AG08395 (cell line): ENCODE measurements around the gene OR4A16.

Experiments used
- DNase-seq: peaks from one replicate; pipeline ENCODE4 v3.0.0; 2012; ENCODE audit warnings: mixed read lengths, low spot score

The OR4A16 gene, protein sequence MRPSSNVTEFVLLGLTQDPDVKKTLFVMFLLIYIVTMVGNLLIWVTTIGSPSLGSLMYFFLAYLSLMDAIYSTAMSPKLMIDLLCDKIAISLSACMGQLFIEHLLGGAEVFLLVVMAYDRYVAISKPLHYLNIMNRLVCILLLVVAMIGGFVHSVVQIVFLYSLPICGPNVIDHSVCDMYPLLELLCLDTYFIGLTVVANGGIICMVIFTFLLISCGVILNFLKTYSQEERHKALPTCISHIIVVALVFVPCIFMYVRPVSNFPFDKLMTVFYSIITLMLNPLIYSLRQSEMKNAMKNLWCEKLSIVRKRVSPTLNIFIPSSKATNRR

DNA sequence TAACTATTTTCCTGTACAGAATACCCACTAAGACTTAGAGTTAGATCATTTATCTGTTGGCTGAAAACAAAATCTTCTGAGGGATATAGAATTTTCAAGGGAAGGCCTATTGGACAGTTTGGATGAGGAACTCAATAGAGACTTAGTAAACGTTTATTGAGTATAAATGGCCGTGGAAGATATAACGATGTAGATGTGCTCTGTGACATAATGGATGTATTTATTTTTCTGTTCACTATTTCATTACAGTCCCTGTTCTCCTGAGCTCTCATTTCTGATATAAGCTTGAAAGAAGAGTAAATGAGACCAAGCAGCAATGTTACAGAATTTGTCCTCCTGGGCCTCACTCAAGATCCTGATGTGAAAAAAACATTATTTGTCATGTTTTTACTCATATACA lies at the start of gene OR4A16:
TSS of gene OR4A16 (plus strand) at position 301 of the 400 bp plus-strand sequence. CDS start at position 301, 0 bp downstream.
- no peak for DNase-seq

DNA sequence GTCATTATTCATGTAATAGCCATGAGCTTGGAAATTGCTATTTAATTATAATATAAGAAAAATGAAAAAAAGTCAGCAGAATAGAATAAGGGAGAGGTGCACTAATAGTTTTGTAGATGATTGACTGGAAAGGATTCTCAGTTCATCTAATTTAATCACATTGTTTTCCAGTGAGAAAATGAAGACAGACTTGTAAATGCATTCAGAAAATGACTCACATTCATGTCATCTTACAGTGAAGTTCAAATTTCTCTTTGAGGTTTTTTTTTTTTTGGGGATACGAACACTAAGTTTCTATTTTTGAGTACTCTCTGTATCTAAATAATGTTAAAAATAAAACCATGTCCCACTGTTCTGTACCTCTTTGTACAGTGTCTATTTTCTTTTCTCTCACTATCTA lies 18.5 kb upstream of the OR4A16 start:
- no peak for DNase-seq

- DNase-seq = no peak
Measured at GRCh38 chr11:55345306-55345705, 2.3 kb downstream of the OR4A16 start.

DNA sequence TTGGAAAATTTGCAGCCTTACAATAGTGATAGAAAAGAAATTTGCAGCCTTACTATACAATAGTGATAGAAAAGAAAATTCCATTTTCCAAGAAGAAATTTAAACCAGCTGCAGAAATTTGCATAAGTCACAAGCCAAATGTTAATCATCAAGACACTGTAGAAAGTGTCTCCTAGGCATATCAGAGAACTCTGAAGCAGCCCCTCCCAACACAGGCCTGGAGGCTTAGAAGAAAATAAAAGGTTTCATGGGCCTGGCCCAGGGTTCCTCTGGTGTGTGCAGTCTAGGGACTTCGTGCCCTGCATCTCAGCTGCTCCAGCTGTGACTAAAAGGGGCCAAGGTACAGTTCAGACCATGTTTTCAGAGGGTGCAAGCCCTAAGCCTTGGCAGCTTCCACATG lies 6.0 kb downstream of the OR4A16 start:
- no peak for DNase-seq

DNA sequence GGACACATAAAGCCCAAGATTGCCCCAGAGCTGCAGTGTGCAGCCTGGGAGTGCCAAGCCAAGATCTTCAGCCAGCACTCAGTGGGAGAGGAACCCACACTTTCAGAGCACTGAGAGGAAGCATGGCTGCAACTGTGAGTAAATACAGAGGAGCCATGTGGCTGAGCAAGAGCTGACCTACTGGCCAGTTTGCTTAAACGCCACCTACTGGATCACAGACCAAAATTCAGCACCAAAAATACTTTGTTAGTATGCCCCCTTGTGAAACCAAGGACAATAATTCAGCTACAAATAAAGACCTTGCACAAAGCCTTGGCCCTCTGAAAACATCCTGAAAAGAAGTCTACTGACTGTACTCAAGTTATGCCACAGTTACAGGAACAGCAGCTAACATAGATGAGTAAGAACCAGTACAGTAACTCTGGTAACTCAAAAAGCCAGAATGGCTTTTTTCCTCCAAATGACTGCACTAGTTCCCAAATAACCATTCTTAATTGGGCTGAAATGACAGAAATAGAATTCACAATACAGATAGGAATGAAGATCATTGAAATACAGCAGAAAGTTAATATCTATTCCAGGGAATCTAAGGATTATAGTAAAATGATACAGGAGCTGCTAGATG lies 14.7 kb downstream of the OR4A16 start:
- DNase-seq = no peak

DNA sequence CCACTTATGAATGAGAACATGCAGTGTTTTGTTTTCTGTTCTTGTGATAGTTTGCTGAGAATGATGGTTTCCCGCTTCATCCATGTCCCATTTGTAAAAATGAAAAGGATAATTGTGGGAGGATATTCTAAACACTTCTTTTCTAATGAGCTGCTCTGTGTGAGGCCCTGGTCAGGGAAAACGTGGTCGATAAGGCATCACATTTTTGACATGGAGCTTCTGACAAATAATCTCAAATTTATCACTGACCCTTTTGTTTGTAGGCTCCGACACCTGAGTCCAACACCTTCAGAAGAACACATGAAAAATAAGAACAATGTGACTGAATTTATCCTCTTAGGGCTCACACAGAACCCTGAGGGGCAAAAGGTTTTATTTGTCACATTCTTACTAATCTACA lies 24.7 kb downstream of the OR4A16 start, which contains the start of gene OR4A15:
TSS of gene OR4A15 (plus strand) at position 301 of the 400 bp plus-strand sequence. CDS start at position 301, 0 bp downstream.
- DNase-seq = no peak
